Epithelial cell of esophagus (primary cell): ENCODE results near the gene COMT.

ENCODE experiments used
- DNase-seq: peaks from one replicate; pipeline ENCODE4 v3.0.0; 2010; ENCODE audit warnings: low read depth
- H3K4me3 ChIP-seq: 2 replicates; pipeline ENCODE4 v1.5.1; 2011; ENCODE audit warnings: mild to moderate bottlenecking, low read length, control low read depth
- TF ChIP-seq, protein P1 (sequence below): IDR thresholded peaks from 2 replicates; pipeline ENCODE4 v1.5.1; 2011; ENCODE audit warnings: low read depth, mild to moderate bottlenecking, low read length, control low read depth, inconsistent platforms; ENCODE audit not compliant: insufficient read depth; ENCODE audit errors: missing control alignments

COMT gene

DNA sequence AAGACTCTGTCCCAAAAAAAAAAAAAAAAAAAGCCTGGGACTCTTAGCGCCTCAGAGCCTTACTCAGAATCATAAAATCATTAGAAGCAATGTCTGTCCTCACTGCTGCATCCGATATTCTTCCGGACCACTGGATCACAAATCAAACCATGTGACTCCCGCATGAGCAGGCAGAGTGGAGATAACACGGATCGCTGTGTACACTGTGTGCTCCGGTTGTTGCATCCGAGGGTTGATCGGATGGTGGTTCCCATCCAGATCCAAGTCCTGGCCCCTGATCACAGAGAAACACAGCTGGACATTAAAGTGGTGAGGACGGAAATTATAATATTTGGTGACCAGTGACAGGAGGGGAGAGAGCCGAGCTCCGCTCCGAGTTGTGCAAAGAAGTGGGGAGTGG, 9.8 kb downstream of the COMT start:
- no peak for DNase-seq
- TF ChIP-seq, protein P1, sequence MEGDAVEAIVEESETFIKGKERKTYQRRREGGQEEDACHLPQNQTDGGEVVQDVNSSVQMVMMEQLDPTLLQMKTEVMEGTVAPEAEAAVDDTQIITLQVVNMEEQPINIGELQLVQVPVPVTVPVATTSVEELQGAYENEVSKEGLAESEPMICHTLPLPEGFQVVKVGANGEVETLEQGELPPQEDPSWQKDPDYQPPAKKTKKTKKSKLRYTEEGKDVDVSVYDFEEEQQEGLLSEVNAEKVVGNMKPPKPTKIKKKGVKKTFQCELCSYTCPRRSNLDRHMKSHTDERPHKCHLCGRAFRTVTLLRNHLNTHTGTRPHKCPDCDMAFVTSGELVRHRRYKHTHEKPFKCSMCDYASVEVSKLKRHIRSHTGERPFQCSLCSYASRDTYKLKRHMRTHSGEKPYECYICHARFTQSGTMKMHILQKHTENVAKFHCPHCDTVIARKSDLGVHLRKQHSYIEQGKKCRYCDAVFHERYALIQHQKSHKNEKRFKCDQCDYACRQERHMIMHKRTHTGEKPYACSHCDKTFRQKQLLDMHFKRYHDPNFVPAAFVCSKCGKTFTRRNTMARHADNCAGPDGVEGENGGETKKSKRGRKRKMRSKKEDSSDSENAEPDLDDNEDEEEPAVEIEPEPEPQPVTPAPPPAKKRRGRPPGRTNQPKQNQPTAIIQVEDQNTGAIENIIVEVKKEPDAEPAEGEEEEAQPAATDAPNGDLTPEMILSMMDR: no peak
- H3K4me3 ChIP-seq: no peak overlapping the region

DNA sequence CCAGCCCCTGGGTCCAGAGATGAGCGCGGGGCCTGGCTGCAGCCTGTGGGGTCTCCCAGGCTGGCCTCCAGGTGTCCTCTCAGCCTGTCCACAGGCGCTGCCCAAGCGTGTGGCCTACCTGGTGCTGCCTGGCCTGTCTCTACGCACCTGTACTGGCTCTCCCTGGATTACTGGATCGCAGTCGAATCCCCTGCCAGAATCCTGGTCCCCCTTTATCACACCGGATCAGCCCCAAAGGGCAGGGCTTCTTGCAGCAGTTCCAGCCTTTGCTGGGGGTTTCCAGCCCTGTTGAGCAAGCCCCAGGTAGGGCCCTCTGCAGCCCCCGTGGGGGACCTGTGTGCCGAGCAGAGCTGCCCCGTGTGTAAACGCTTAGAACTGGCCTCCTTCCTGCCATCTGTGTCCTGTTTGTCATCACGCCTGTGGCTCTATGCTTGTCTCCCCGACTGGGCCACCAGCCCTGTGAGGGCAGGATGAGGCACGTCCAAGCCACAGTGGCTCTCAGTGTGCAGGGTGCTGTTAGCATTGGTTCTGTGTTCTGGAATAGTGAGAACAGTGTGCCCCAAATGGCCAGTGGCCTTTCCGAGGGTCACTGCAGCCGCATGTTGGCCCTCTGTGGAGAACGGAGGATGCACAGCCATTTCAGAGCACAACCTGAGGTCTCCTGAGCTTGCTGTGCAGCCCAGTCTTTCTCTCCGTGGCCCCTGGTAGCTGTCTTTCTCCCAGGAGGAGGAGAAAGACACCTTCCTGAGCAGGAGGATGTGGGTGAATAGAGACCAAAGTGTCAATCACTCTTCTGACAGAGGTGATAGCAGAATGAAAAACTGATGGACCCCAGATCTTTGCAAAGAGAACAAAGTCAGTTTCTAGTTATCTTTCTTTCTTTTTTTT, 13.9 kb downstream of the COMT start:
- DNase-seq: no peak
- TF ChIP-seq, protein P1: no peak
- no peak overlapping the region for H3K4me3 ChIP-seq

DNA sequence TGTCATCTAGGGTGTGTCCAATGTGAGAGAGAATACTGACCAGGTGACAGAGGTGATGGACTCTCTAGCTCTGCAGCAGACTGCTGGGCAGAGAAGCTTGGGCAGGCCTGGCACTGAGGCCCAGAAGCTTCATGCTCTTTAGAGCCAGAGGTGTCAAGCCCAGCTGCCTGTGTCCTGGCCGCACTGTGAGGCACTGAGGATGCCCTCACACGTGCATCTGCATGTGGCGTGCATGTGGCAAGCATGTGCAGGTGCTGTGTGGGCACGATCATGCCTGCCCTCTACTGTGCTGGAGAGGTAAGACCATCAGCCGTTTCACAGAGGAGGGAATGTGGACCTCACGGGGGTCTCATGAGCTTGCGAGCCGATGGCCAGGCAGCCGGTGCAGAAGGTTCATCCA, 15.9 kb downstream of the COMT start:
- H3K4me3 ChIP-seq: no peak overlapping the region
- TF ChIP-seq, protein P1: no peak
- no peak for DNase-seq

DNA sequence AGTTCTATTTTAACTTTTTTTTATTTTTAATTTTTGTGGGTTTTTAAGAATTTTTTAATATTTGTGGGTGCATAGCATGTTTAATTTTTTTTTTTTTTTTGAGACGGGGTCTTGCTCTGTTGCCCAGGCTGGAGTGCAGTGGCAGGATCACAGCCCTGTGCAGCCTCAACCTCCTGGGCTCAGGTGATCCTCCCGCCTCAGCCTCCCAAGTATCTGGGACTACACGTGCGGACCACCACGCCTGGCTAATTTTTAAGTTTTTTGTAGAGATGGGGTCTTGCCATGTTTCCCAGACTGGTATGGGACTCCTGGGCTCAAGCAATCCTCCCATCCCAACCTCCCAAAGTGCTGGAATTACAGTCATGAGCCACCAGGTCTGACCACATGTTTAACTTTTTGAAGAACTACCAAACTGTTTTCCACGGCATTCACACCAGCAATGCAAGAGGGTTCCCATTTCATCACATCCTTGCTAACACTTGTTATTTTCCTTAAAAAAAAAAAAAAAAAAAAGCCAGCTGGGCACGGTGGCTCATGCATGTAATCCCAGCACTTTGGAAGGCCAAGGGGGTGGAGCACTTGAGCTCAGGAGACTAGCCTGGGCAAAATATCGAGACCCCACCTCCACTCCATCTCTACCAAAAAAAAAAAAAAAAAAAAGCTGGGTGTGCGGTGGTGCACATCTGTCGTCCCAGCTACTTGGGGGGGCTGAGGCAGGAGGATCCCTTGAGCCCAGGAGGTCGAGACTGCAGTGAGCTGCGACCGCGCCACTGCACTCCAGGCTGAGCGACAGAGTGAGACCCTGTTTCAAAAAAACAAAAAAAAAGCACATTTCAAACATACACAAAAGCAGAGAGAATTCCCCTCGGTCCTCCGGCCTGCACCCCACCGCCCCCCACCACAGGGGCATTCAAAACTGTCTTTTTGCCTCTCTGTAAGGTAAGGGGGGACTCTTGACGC, 16.8 kb downstream of the COMT start:
- H3K4me3 ChIP-seq: peak overlapping the region; percentile 40
- TF ChIP-seq, protein P1: no peak
- no peak for DNase-seq

DNA sequence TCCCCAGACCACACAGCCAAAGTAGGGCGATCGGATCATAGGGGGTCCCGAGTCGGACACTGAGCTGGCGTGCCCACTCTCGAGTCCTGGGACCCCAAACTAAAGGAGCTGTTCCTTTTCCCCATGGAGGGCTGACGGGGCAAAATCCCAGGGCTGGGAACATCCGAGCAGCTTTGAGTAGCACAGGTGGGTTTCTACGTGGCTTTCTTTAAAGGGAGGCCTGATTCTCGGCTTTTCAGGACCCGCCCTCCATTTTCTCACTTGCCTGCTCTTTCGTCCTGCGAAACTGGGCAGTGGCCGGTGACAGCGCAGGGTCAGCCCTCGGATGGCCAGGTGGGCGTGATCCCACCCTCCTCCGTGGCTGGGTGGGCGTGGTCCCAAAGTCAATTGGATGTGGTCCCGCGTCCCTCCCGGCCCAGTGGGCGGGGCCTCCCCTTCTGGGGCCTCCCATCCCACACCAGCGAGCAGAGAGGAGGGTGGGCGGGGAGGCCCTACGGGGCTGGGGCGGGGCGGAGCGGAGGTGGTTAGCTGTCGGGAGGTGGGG, 17.5 kb downstream of the COMT start:
- peak; percentile 65 for DNase-seq
- TF ChIP-seq, protein P1: no peak
- H3K4me3 ChIP-seq: peak overlapping the region; percentile 40

DNA sequence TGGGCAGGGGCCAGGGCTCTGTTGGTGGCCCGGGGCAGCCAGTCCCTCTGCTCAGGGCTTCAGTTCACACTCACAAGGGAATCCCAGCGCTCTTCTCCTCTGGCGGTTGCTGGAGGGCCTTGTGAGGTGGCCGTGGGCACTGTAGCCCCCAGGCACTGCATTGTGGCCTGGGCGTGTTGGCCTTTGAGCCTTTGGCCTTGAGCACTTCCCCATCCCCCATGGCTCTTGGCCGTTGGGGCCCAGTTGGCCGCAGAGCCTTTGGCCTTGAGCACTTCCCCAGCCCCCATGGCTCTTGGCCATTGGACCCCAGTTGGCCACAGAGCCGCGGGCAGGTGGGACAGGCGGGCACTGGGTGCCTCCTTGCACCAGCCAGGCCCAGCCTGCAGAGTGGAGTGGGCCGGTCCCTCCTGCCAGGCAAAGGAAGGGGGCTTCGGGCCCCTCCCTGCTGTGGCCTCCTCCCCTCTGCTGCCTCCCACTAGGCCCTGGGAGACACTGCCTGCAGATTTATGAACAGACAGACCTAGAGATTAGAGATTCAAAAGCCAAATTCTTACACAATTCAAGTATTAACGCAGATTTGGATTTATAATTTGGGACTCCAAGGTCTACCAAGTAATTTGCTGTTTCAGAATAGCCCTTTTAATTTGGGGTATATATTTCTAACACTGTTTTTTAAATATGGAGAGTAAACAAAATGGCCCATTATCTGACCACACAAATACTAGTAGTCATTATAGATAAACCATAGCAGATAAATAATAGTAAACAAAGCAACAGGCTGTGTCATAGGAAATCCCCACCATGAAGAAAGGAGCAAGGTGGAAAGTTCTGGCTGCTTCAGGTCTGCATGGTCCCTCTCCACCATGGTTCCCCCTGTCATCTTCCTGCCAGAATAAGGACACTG, 18.3 kb downstream of the COMT start:
- TF ChIP-seq, protein P1: no peak
- DNase-seq: no peak
- no peak overlapping the region for H3K4me3 ChIP-seq
